Keratinocyte (primary cell): ENCODE results near the gene URGCP. TPM values are rescaled to one million over a fixed set of nuclear protein-coding genes. Genes with fewer than 3 reads are reported as not detected.
A peak's percentile ranks its signal among the peaks of the same experiment; 100 is the strongest.
"Not testable (repeated sequence)": the region's sequence is repeated elsewhere in the genome, so short reads cannot be mapped to it uniquely, and the experiment has no call there.

Experiments
- DNase-seq: peaks from one replicate; pipeline ENCODE4 v3.0.0-alpha.2; 2011; ENCODE audit warnings: low read depth, missing footprints, low spot score
- FAIRE-seq: peaks from 2 replicates; lab custom pipeline; 2011; peaks lifted over from hg19 to GRCh38; lab: Jason Lieb, UNC
- H2AFZ ChIP-seq: 2 replicates; pipeline ENCODE4 v1.6.0; 2012; ENCODE audit warnings: low read length, control low read depth, inconsistent platforms; ENCODE audit not compliant: control insufficient read depth
- H3K27ac ChIP-seq: 2 replicates; pipeline ENCODE4 v1.5.1; 2011; ENCODE audit warnings: low read length; ENCODE audit not compliant: control insufficient read depth, insufficient read depth
- H3K27me3 ChIP-seq: 3 replicates; pipeline ENCODE4 v1.6.0; 2011; ENCODE audit warnings: low read length; ENCODE audit not compliant: control insufficient read depth, insufficient read depth; ENCODE audit errors: extremely low read depth
- H3K36me3 ChIP-seq, 2 experiments: 2 replicates in 1 of 2; 3 replicates in 1 of 2; pipeline ENCODE4 v1.5.1; 2011; ENCODE audit warnings: low read length in 2 of 2, mild to moderate bottlenecking in 1 of 2; ENCODE audit not compliant: control insufficient read depth in 2 of 2, insufficient read depth in 2 of 2; ENCODE audit errors: extremely low read depth in 1 of 2
- H3K4me1 ChIP-seq: 3 replicates; pipeline ENCODE4 v1.5.1; 2011; ENCODE audit warnings: low read length; ENCODE audit not compliant: control insufficient read depth, insufficient read depth; ENCODE audit errors: extremely low read depth
- H3K4me2 ChIP-seq: 3 replicates; pipeline ENCODE4 v1.6.0; 2011; ENCODE audit warnings: low read depth, low read length; ENCODE audit not compliant: control insufficient read depth, insufficient read depth; ENCODE audit errors: extremely low read depth
- H3K4me3 ChIP-seq, 3 experiments: fragments of 200-600 bp in 1 of 3; sonication (generic) in 1 of 3; 2 replicates in 2 of 3; 3 replicates in 1 of 3; pipeline ENCODE4 v1.5.1; 2011 to 2016; ENCODE audit warnings: low read length in 3 of 3, mild to moderate bottlenecking in 3 of 3, control low read depth in 2 of 3, inconsistent platforms in 1 of 3, low read depth in 1 of 3, mixed read lengths in 1 of 3, mixed run types in 1 of 3, moderate library complexity in 1 of 3; ENCODE audit not compliant: control insufficient read depth in 2 of 3, insufficient read depth in 2 of 3; ENCODE audit errors: extremely low read depth in 1 of 3
- H3K79me2 ChIP-seq: 2 replicates; pipeline ENCODE4 v1.6.0; 2012; ENCODE audit warnings: low read length; ENCODE audit not compliant: control insufficient read depth, insufficient read depth
- H3K9ac ChIP-seq: 3 replicates; pipeline ENCODE4 v1.6.0; 2011; ENCODE audit warnings: low read length; ENCODE audit not compliant: control insufficient read depth, insufficient read depth; ENCODE audit errors: extremely low read depth
- H3K9me1 ChIP-seq: 3 replicates; pipeline ENCODE4 v1.6.0; 2011; ENCODE audit warnings: low read length; ENCODE audit not compliant: control insufficient read depth, insufficient read depth; ENCODE audit errors: extremely low read depth
- H3K9me3 ChIP-seq: 2 replicates; pipeline ENCODE4 v1.5.1; 2012; ENCODE audit warnings: low read depth, low read length; ENCODE audit not compliant: control insufficient read depth
- H4K20me1 ChIP-seq: 3 replicates; pipeline ENCODE4 v1.6.0; 2011; ENCODE audit warnings: low read length; ENCODE audit not compliant: control insufficient read depth, insufficient read depth; ENCODE audit errors: extremely low read depth
- EZH2 ChIP-seq: IDR thresholded peaks from one replicate; pipeline ENCODE4 v1.6.1; 2012; ENCODE audit warnings: inconsistent platforms, mild to moderate bottlenecking, low read length, moderate library complexity
- dilution Hi-C: fragments of 300-500 bp; cut with MboI; formaldehyde crosslinking; loops from one replicate; pipeline ENCODE4 v1.7.0; 2020; ENCODE audit warnings: low sequenced_read_pairs; ENCODE audit not compliant: extremely low pct_ligation_motif_present
- polyA plus RNA-seq, 5 experiments: library from polyadenylated mRNA; depleted of rRNA in 3 of 5; stranded (reverse) in 3 of 5; stranded (forward) in 1 of 5; unstranded in 1 of 5; fragments of >200 nt; gene quantifications; 1 replicate in 1 of 5; 2 replicates in 3 of 5; 3 replicates in 1 of 5; pipeline versions ENCODE4 v1.2.1 to v1.2.3, GENCODE V29; 2011 to 2012; ENCODE audit warnings: missing spikeins in 2 of 5, low read depth in 1 of 5, low replicate concordance in 1 of 5
- small RNA-seq, 3 experiments: library from RNA; depleted of rRNA; stranded (forward); fragments of <200 nt; gene quantifications; one replicate each; pipeline ENCODE3, GENCODE V24; 2012; ENCODE audit warnings: low read depth in 3 of 3, low replicate concordance in 1 of 3; ENCODE audit not compliant: insufficient read length in 3 of 3
- TF ChIP-seq, protein P1 (sequence below), 3 experiments: IDR thresholded peaks in 1 of 3; conservative IDR thresholded peaks in 1 of 3; optimal IDR thresholded peaks in 1 of 3; 2 replicates in 2 of 3; 3 replicates in 1 of 3; pipeline versions ENCODE3 to v1.5.1; 2011; ENCODE audit warnings: low read length in 3 of 3, mild to moderate bottlenecking in 3 of 3, moderate library complexity in 2 of 3, control low read depth in 1 of 3, inconsistent platforms in 1 of 3; ENCODE audit not compliant: insufficient read depth in 2 of 3; ENCODE audit errors: extremely low read depth in 1 of 3

The URGCP gene
- polyA plus RNA-seq, 1 donor (not counting 4 experiments of a cell fraction or from before 2014, with no cell fraction given): 27.6 TPM

DNA sequence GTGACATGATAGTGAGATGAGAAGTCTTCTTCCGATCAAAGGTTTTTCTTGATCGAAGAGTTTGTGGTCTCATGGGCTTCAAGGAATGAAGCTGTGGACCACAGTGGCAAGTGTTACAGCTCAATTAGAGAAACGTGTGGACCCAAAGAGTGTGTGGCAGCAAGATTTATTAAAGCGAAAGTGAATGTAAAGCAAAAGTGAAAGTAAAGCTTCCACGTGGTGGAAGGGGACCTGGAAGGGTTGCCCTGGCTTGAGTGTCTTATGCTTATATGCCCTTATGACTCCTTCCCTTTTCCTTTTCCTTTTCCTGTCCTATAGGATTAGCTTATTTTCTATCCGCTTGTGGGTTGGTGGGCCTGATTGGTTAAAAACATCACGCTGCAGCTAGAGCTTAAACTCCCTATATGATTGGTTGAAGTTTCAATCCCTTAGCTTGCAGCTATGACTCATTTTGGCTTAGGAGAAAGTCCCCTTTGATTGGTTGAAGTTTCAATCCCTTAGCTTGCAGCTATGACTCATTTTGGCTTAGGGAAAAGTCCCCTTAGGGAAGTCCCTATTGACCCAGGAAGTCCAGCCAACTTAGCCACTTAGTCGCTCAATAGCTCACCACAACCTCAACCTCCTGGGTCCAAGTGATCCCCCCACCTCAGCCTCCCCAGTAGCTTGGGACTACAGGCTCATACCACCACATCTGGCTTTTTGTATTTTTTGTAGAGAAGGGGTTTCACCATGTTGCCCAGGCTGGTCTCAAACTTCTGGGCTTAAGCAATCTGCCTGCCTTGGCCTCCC, 71.7 kb downstream of the URGCP start:
- H3K4me1 ChIP-seq: peaks cover 3% of the 10 kb centered on the region
- H3K9ac ChIP-seq: no peak overlapping the region
- DNase-seq (no peak), FAIRE-seq (no peak)
- H3K79me2 ChIP-seq: no peaks in the 10 kb centered on the region
- H3K27me3 ChIP-seq: no peaks in the 10 kb centered on the region
- H3K9me3 ChIP-seq: peaks cover 3% of the 10 kb centered on the region
- no peaks in the 10 kb centered on the region for H3K36me3 ChIP-seq
- no peak overlapping the region for H3K4me3 ChIP-seq
- no peaks in the 10 kb centered on the region for H3K9me1 ChIP-seq
- peak overlapping the region; percentile 61 for H3K4me2 ChIP-seq
- TF ChIP-seq, protein P1, sequence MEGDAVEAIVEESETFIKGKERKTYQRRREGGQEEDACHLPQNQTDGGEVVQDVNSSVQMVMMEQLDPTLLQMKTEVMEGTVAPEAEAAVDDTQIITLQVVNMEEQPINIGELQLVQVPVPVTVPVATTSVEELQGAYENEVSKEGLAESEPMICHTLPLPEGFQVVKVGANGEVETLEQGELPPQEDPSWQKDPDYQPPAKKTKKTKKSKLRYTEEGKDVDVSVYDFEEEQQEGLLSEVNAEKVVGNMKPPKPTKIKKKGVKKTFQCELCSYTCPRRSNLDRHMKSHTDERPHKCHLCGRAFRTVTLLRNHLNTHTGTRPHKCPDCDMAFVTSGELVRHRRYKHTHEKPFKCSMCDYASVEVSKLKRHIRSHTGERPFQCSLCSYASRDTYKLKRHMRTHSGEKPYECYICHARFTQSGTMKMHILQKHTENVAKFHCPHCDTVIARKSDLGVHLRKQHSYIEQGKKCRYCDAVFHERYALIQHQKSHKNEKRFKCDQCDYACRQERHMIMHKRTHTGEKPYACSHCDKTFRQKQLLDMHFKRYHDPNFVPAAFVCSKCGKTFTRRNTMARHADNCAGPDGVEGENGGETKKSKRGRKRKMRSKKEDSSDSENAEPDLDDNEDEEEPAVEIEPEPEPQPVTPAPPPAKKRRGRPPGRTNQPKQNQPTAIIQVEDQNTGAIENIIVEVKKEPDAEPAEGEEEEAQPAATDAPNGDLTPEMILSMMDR (optimal IDR thresholded peaks at IDR 0.05 in 1 of 3, IDR thresholded peaks at IDR 0.05 in 1 of 3, conservative IDR thresholded peaks at IDR 0.05 in 1 of 3; ENCODE audit: extremely low read depth in 1 of 3, insufficient read depth in 2 of 3, low read length in 3 of 3): no peak
- TF ChIP-seq EZH2: no peak
- H2AFZ ChIP-seq: peak overlapping the region; percentile 44
- dilution Hi-C loops: no loop called here
- no peaks in the 10 kb centered on the region for H4K20me1 ChIP-seq
- no peak overlapping the region for H3K27ac ChIP-seq

DNA sequence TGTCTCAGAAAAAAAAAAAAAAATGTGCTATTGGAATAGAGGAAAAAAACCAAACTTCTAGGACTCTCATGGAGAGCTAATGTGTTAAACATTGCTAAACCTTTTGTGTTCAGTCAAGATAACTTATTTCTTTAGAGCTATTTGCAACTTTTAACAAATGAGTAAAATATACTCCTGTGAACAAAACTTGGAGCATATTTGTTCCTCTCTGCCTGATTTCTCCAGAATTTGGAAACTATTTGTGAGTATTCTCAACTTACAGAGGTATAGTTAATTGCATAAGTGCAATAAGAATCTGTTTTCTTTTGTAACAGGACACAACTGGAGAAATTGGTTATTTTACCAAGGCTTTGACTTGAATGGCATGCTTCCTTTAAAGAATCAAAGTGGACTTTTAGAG, 75.5 kb downstream of the URGCP start:
- peaks cover 12% of the 10 kb centered on the region for H3K27me3 ChIP-seq
- DNase-seq, H3K9me3 ChIP-seq, H3K4me1 ChIP-seq, FAIRE-seq, H3K27ac ChIP-seq, H3K9ac ChIP-seq, dilution Hi-C loops, H3K4me3 ChIP-seq, H3K36me3 ChIP-seq, H3K4me2 ChIP-seq, H2AFZ ChIP-seq, H3K79me2 ChIP-seq, H3K9me1 ChIP-seq, H4K20me1 ChIP-seq: not testable (repeated sequence)

Small RNA genes lying within 50 kb of the gene (small RNA-seq; reads per million reads assigned to genes)
- 0 to 0.75 (median 0) reads per million in 3 experiments for gene MRPS24

Other genes starting within 250 kb of the URGCP start
- gene COA1, start 177.1 kb downstream of the URGCP start, polyA plus RNA-seq: 24.6 to 32.2 TPM (median 26.6 TPM) in 3 replicates
- 34.8 to 59.3 TPM (median 49.6 TPM) in 3 replicates for gene BLVRA, start 147.9 kb downstream of the URGCP start, polyA plus RNA-seq
- 94.8 to 113 TPM (median 104 TPM) in 3 replicates for gene MRPS24, start 37.1 kb downstream of the URGCP start, polyA plus RNA-seq
- gene UBE2D4, start 19.8 kb upstream of the URGCP start, polyA plus RNA-seq: 7.9 to 11.0 TPM (median 8.1 TPM) in 3 replicates
- not detected in 3 replicates for gene SPDYE1, start 91.3 kb upstream of the URGCP start, polyA plus RNA-seq
- gene DBNL, start 138.1 kb upstream of the URGCP start, polyA plus RNA-seq: 76.1 to 107 TPM (median 88.4 TPM) in 3 replicates
- not detected in 3 replicates for gene PGAM2, start 159.0 kb upstream of the URGCP start, polyA plus RNA-seq
- 4.7 to 5.9 TPM (median 4.8 TPM) in 3 replicates for gene POLM, start 175.9 kb upstream of the URGCP start, polyA plus RNA-seq
- gene AEBP1, start 197.7 kb upstream of the URGCP start, polyA plus RNA-seq: 0.03 to 0.18 TPM (median 0.03 TPM) in 3 replicates
- 140 to 158 TPM (median 152 TPM) in 3 replicates for gene POLD2, start 217.0 kb upstream of the URGCP start, polyA plus RNA-seq
- 0.19 to 2.9 TPM (median 0.59 TPM) in 3 replicates for gene MYL7, start 234.7 kb upstream of the URGCP start, polyA plus RNA-seq